Ectodermal cell (in vitro differentiated cells): ENCODE measurements around the gene ARHGAP42.

Source experiments
- H3K27ac ChIP-seq: 2 replicates; pipeline ENCODE4 v1.7.0; 2013; ENCODE audit warnings: mild to moderate bottlenecking, low read depth, low read length; ENCODE audit not compliant: insufficient read depth, poor library complexity, severe bottlenecking
- H3K27me3 ChIP-seq: 2 replicates; pipeline ENCODE4 v1.7.0; 2013; ENCODE audit warnings: mild to moderate bottlenecking, low read length; ENCODE audit not compliant: insufficient read depth, control insufficient read depth, poor library complexity, severe bottlenecking
- H3K36me3 ChIP-seq: one replicate; pipeline ENCODE4 v1.7.0; 2013; ENCODE audit warnings: low read length; ENCODE audit not compliant: control insufficient read depth, insufficient read depth
- H3K4me1 ChIP-seq: one replicate; pipeline ENCODE4 v1.7.0; 2013; ENCODE audit warnings: low read length; ENCODE audit not compliant: control insufficient read depth, insufficient read depth
- H3K4me3 ChIP-seq: 2 replicates; pipeline ENCODE4 v1.7.0; 2013; ENCODE audit warnings: low read depth, low read length, control low read depth; ENCODE audit not compliant: insufficient read depth
- H3K9me3 ChIP-seq: 2 replicates; pipeline ENCODE4 v1.7.0; 2013; ENCODE audit warnings: mild to moderate bottlenecking, low read length, moderate library complexity; ENCODE audit not compliant: control insufficient read depth
- WGBS, 2 experiments: methylation state at CpG; one replicate each; pipeline ENCODE4 v1.1.7; 2013; ENCODE audit warnings: missing lambda C conversion rate in 2 of 2; 5-methylcytosine and 5-hydroxymethylcytosine counted together

Gene ARHGAP42

GRCh38 chr11:101022256-101022655, 335.2 kb downstream of the ARHGAP42 start:
- Histone ChIP-seq H3K36me3 (no peaks in the 10 kb centered on the region), H3K27me3 (no peaks in the 10 kb centered on the region), H3K4me1 (no peaks in the 10 kb centered on the region), H3K9me3 (no peaks in the 10 kb centered on the region), H3K4me3 (no peak overlapping the region), H3K27ac (no peak overlapping the region)

DNA sequence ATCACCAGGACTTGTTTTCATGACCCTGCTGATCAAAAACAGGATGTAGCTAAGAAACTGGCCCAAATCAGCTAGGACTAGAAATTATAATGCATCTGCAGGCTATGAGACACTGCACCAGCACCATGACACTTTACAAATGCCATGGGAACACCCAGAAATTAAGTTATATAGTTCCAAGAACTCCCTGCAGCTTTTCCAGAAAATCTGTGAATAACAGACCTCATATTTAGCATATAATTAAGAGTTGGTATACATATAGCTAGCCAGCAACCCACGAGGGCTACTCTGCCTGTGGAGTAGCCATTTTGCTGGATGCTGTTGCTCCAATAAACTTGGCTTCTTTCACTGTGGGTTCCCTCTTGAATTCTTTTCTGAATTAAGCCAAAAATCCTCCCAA, 341.6 kb downstream of the ARHGAP42 start:
- H3K36me3 ChIP-seq = no peaks in the 10 kb centered on the region
- no peaks in the 10 kb centered on the region for H3K4me1 ChIP-seq
- 95 to 100% methylated on average over 1 of the region's 1 CpG for WGBS, 2 experiments
- H3K4me3 ChIP-seq = no peak overlapping the region
- no peaks in the 10 kb centered on the region for H3K27me3 ChIP-seq
- H3K27ac ChIP-seq = no peak overlapping the region
- no peaks in the 10 kb centered on the region for H3K9me3 ChIP-seq

DNA sequence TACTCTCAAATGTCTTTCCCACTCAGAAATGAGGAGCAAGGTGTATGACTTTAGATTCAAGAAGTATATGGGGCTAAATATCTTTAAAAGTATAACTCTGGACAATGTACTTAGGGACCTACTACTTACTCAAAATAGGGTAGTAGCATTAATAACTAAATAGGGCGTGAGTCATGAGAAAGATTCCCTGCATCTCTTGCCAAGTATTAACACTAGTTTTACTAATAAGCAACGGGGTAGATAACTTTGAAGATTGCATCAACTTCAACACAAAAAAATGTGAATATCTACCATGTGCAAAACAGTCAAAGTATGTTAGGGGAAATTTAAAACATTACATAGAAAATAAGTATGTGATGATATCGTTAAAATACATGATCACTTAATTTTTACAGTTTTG, 342.9 kb downstream of the ARHGAP42 start:
- Histone ChIP-seq H3K27ac (no peak overlapping the region), H3K27me3 (no peaks in the 10 kb centered on the region), H3K4me3 (no peak overlapping the region), H3K9me3 (no peaks in the 10 kb centered on the region), H3K4me1 (no peaks in the 10 kb centered on the region), H3K36me3 (no peaks in the 10 kb centered on the region)
- 89% methylated on average over 2 of the region's 3 CpGs; no CpG with 5 or more reads in 1 of the 2 experiments for WGBS, 2 experiments

DNA sequence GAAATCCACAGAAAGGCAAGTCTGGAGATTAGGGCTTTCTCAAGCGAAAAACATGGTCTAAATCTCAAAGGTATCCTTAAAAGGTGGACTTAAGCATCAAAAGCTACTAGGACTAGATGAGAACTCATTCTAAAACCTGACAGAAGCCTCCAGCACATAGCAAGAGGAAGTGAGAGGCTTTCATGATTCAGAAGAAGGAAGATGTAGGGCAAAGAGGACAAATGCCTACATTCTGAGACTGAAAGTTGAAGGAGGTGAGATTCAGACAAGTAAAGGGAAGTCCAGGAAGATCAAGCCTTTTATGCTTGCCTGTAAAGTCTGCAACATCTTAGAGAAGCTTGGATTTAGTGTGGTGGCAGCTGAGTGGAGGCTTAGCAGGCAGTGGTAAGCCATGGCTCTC, 343.6 kb downstream of the ARHGAP42 start:
- Histone ChIP-seq H3K4me3 (no peak overlapping the region), H3K9me3 (no peaks in the 10 kb centered on the region), H3K36me3 (no peaks in the 10 kb centered on the region), H3K27me3 (no peaks in the 10 kb centered on the region), H3K27ac (no peak overlapping the region), H3K4me1 (no peaks in the 10 kb centered on the region)
- WGBS, 2 experiments = 96 to 97% methylated on average over 1 of the region's 1 CpG

DNA sequence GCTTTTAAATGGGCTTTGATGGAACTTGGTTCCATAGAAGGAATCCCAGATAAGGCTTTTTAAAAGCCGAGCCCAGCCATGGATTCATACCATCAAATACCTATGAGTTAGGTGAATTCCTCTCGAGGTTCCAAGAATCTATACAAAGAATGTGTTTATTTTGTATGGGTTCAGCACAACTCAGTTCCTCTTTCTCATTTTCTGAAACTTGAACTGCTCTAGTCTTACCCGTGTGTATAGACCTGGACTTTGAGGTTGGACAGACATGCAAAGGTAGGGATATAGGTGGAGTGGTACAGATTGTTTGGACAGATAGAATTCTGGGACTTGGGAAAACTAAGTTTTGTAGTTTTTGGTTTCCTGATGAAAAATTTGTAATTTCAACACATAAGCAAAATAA, 344.6 kb downstream of the ARHGAP42 start:
- no peaks in the 10 kb centered on the region for H3K4me1 ChIP-seq
- H3K4me3 ChIP-seq = no peak overlapping the region
- no peaks in the 10 kb centered on the region for H3K27me3 ChIP-seq
- no peaks in the 10 kb centered on the region for H3K36me3 ChIP-seq
- H3K9me3 ChIP-seq = no peaks in the 10 kb centered on the region
- WGBS, 2 experiments = 83 to 89% methylated on average over 1 to 3 of the region's 3 CpGs
- no peak overlapping the region for H3K27ac ChIP-seq

DNA sequence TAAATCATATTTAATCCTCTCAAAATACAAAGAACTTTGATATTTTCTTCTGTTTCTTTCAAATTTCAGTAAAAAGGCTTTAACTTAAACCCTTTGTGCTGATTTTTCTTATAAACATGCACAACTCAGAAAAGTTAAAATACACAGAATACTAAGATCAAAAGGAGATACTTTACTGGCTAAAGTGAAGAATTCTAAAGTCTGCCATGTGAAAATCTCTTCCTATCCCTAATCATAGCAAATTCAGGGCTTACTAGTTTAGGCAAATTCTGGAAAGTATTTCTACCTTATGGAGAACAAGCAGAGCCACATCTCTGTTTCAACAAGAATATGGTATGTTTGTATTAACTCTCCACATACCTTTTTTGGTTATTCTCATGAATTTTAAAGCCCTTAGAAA, 345.9 kb downstream of the ARHGAP42 start:
- Histone ChIP-seq H3K27me3 (no peaks in the 10 kb centered on the region), H3K27ac (no peak overlapping the region), H3K9me3 (no peaks in the 10 kb centered on the region), H3K36me3 (no peaks in the 10 kb centered on the region), H3K4me1 (no peaks in the 10 kb centered on the region), H3K4me3 (no peak overlapping the region)

- no peaks in the 10 kb centered on the region for H3K9me3 ChIP-seq
- no peak overlapping the region for H3K4me3 ChIP-seq
- H3K4me1 ChIP-seq = no peaks in the 10 kb centered on the region
- WGBS, 2 experiments = 93 to 94% methylated on average over 4 of the region's 4 CpGs
- no peak overlapping the region for H3K27ac ChIP-seq
- H3K27me3 ChIP-seq = no peaks in the 10 kb centered on the region
- H3K36me3 ChIP-seq = no peaks in the 10 kb centered on the region
These were observed 347.0 kb downstream of the ARHGAP42 start for GRCh38 chr11:101034076-101034475.

- H3K27ac ChIP-seq = no peak overlapping the region
- WGBS, 2 experiments = 86 to 88% methylated on average over 1 of the region's 1 CpG
- no peaks in the 10 kb centered on the region for H3K9me3 ChIP-seq
- H3K4me1 ChIP-seq = no peaks in the 10 kb centered on the region
- H3K27me3 ChIP-seq = no peaks in the 10 kb centered on the region
- no peak overlapping the region for H3K4me3 ChIP-seq
- no peaks in the 10 kb centered on the region for H3K36me3 ChIP-seq
These were observed 348.8 kb downstream of the ARHGAP42 start for GRCh38 chr11:101035872-101036271.
